ENCODE measurements around the gene R3HDM2.

R3HDM2 gene

GRCh38 chr12:57229046-57229633, 201.7 kb downstream of the R3HDM2 start:
- DNase-seq = no peak

- DNase-seq = no peak
Measured at GRCh38 chr12:57227315-57228115, 203.3 kb downstream of the R3HDM2 start.

- DNase-seq = no peak
Measured at GRCh38 chr12:57226588-57227314, 204.1 kb downstream of the R3HDM2 start.

GRCh38 chr12:57225680-57226210, 205.1 kb downstream of the R3HDM2 start:
- peak; percentile 46 for DNase-seq

GRCh38 chr12:57224973-57225679, 205.7 kb downstream of the R3HDM2 start:
- peak; percentile 54 for DNase-seq

- DNase-seq = peak; percentile 48
Measured at GRCh38 chr12:57224278-57224972, 206.4 kb downstream of the R3HDM2 start.

GRCh38 chr12:57223191-57224165, 207.4 kb downstream of the R3HDM2 start:
- DNase-seq = peak; percentile 58

GRCh38 chr12:57222286-57223190, 208.3 kb downstream of the R3HDM2 start:
- no peak for DNase-seq

GRCh38 chr12:57221169-57221917, 209.5 kb downstream of the R3HDM2 start:
- no peak for DNase-seq

GRCh38 chr12:57220770-57221168, 210.1 kb downstream of the R3HDM2 start:
- no peak for DNase-seq

GRCh38 chr12:57219993-57220754, 210.7 kb downstream of the R3HDM2 start:
- DNase-seq = no peak

GRCh38 chr12:57219205-57219992, 211.4 kb downstream of the R3HDM2 start:
- DNase-seq = no peak

GRCh38 chr12:57218030-57218853, 212.6 kb downstream of the R3HDM2 start:
- DNase-seq = peak; percentile 25

GRCh38 chr12:57216921-57217879, 213.6 kb downstream of the R3HDM2 start:
- DNase-seq = peak; percentile 66
